Measurements from ENCODE around the gene GRM7.

The GRM7 gene

GRCh38 chr3:7646851-7647250 lies 785.9 kb downstream of the GRM7 start:
- TF ChIP-seq SPI1 (IDR thresholded peaks at IDR 0.05; ENCODE audit: borderline replicate concordance, low read depth): no peak
- TF ChIP-seq REST (IDR thresholded peaks at IDR 0.05; ENCODE audit: insufficient replicate concordance, low read depth): no peak
- TF ChIP-seq POLR2AphosphoS5 (IDR thresholded peaks at IDR 0.05; ENCODE audit: low read depth): no peak
- TF ChIP-seq CTCF (IDR thresholded peaks at IDR 0.05; ENCODE audit: insufficient read depth, low read length): no peak
- no peak for TF ChIP-seq GABPA (IDR thresholded peaks at IDR 0.05; ENCODE audit: low read depth)
- no peak for DNase-seq (ENCODE audit: low read depth in 1 of 2, low spot score in 1 of 2)
- Histone ChIP-seq H3K27me3 (ENCODE audit: insufficient read depth, poor library complexity, severe bottlenecking) (no peaks in the 10 kb centered on the region), H3K27ac (replicated peaks) (no peak overlapping the region), H3K4me3 (replicated peaks; ENCODE audit: insufficient read depth, low read length) (no peak overlapping the region)

- Histone ChIP-seq H3K27me3 (ENCODE audit: insufficient read depth, poor library complexity, severe bottlenecking) (no peaks in the 10 kb centered on the region), H3K27ac (replicated peaks) (no peak overlapping the region), H3K4me3 (replicated peaks; ENCODE audit: insufficient read depth, low read length) (no peak overlapping the region)
- no peak for DNase-seq (ENCODE audit: low read depth in 1 of 2, low spot score in 1 of 2)
- no peak for TF ChIP-seq GABPA (IDR thresholded peaks at IDR 0.05; ENCODE audit: low read depth)
- TF ChIP-seq REST (IDR thresholded peaks at IDR 0.05; ENCODE audit: insufficient replicate concordance, low read depth): no peak
- TF ChIP-seq POLR2AphosphoS5 (IDR thresholded peaks at IDR 0.05; ENCODE audit: low read depth): no peak
- TF ChIP-seq CTCF (IDR thresholded peaks at IDR 0.05; ENCODE audit: insufficient read depth, low read length): no peak
- TF ChIP-seq SPI1 (IDR thresholded peaks at IDR 0.05; ENCODE audit: borderline replicate concordance, low read depth): no peak
Measured at GRCh38 chr3:7650466-7650865, 789.6 kb downstream of the GRM7 start.

- Histone ChIP-seq H3K4me3 (replicated peaks; ENCODE audit: insufficient read depth, low read length) (no peak overlapping the region), H3K27me3 (ENCODE audit: insufficient read depth, poor library complexity, severe bottlenecking) (no peaks in the 10 kb centered on the region), H3K27ac (replicated peaks) (no peak overlapping the region)
- TF ChIP-seq CTCF (IDR thresholded peaks at IDR 0.05; ENCODE audit: insufficient read depth, low read length): no peak
- TF ChIP-seq POLR2AphosphoS5 (IDR thresholded peaks at IDR 0.05; ENCODE audit: low read depth): no peak
- no peak for TF ChIP-seq GABPA (IDR thresholded peaks at IDR 0.05; ENCODE audit: low read depth)
- no peak for TF ChIP-seq SPI1 (IDR thresholded peaks at IDR 0.05; ENCODE audit: borderline replicate concordance, low read depth)
- no peak for TF ChIP-seq REST (IDR thresholded peaks at IDR 0.05; ENCODE audit: insufficient replicate concordance, low read depth)
- no peak for DNase-seq (ENCODE audit: low read depth in 1 of 2, low spot score in 1 of 2)
Measured at GRCh38 chr3:7651274-7651673, 790.4 kb downstream of the GRM7 start.

Data from HL-60 (cell line).